Lower leg skin (tissue), 3 donors: ENCODE data around the gene EDC3.

Source experiments
- CTCF ChIP-seq, 3 donors: fragments of 450-650 bp; IDR thresholded peaks; one replicate each; pipeline ENCODE4 v1.5.1; 2016; ENCODE audit warnings: antibody characterized with exemption in 3 of 3, mild to moderate bottlenecking in 3 of 3, moderate library complexity in 2 of 3
- POLR2A ChIP-seq, 2 donors: fragments of 450-650 bp; IDR thresholded peaks; one replicate each; pipeline ENCODE4 v1.6.1; 2016 to 2017; ENCODE audit warnings: antibody characterized with exemption in 2 of 2, mild to moderate bottlenecking in 1 of 2, moderate library complexity in 1 of 2

GRCh38 chr15:74732846-74733245, 37.0 kb upstream of the EDC3 start:
- no peak for TF ChIP-seq CTCF (IDR thresholded peaks at IDR 0.05)
- no peak for TF ChIP-seq POLR2A (IDR thresholded peaks at IDR 0.05)
